ENCODE measurements around the gene TPR. TPM values are rescaled to one million over a fixed set of nuclear protein-coding genes. Genes with fewer than 3 reads are reported as not detected.

The TPR gene
- total and polyA plus RNA-seq, 12 donors = 15.2 to 80.4 (median 62.9) TPM

GRCh38 chr1:186289943-186290545 lies 85.0 kb downstream of the TPR start:
- no peaks in the 10 kb centered on the region for H3K9me3 ChIP-seq
- no peak for ATAC-seq
- peaks cover 0 to 4% (median 0%) of the 10 kb centered on the region in 7 donors for H3K27me3 ChIP-seq
- no peaks in the 10 kb centered on the region for H3K36me3 ChIP-seq
- no peak overlapping the region for H3K4me3 ChIP-seq
- intact Hi-C loops (cut with DNase I) = no loop called here
- no peak overlapping the region for H3K27ac ChIP-seq
- 89 to 90% methylated on average over 4 of the region's 4 CpGs for WGBS, 2 donors
- DNase-seq = no peak
- TF ChIP-seq, protein P1, sequence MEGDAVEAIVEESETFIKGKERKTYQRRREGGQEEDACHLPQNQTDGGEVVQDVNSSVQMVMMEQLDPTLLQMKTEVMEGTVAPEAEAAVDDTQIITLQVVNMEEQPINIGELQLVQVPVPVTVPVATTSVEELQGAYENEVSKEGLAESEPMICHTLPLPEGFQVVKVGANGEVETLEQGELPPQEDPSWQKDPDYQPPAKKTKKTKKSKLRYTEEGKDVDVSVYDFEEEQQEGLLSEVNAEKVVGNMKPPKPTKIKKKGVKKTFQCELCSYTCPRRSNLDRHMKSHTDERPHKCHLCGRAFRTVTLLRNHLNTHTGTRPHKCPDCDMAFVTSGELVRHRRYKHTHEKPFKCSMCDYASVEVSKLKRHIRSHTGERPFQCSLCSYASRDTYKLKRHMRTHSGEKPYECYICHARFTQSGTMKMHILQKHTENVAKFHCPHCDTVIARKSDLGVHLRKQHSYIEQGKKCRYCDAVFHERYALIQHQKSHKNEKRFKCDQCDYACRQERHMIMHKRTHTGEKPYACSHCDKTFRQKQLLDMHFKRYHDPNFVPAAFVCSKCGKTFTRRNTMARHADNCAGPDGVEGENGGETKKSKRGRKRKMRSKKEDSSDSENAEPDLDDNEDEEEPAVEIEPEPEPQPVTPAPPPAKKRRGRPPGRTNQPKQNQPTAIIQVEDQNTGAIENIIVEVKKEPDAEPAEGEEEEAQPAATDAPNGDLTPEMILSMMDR (IDR thresholded peaks at IDR 0.05) = no peak
- H3K4me1 ChIP-seq = no peaks in the 10 kb centered on the region

GRCh38 chr1:186286615-186287315 lies 88.3 kb downstream of the TPR start:
- Histone ChIP-seq H3K36me3 (no peaks in the 10 kb centered on the region), H3K4me3 (no peak overlapping the region), H3K27ac (no peak overlapping the region), H3K27me3 (peaks cover 0 to 5% (median 0%) of the 10 kb centered on the region in 7 donors), H3K9me3 (no peaks in the 10 kb centered on the region), H3K4me1 (no peaks in the 10 kb centered on the region)
- intact Hi-C loops (cut with DNase I) = no loop called here
- DNase-seq (no peak), ATAC-seq (no peak)
- TF ChIP-seq, protein P1 (IDR thresholded peaks at IDR 0.05) = no peak
- WGBS, 2 donors = 77 to 82% methylated on average over 7 of the region's 7 CpGs

DNA sequence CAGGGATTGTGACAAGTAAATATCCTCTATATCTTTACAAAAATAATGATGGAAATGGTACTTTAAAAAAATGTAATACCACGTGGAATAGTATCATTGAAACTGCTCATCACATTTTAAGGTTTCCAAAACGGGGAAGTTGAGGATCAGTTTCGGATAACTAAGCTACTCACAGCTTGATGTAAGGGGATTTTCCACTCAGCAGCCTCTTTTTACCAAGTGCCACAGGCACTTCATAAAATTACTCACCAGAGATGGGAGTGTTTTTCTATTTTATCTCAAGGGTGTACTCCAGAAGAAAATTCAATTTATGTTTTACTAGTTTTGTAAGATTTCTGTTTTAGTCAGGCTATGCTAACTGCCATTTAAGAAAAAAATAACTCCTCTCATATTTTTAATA lies 91.7 kb downstream of the TPR start:
- DNase-seq = no peak
- 70 to 73% methylated on average over 3 of the region's 3 CpGs for WGBS, 2 donors
- Histone ChIP-seq H3K27ac (no peak overlapping the region), H3K36me3 (no peaks in the 10 kb centered on the region), H3K9me3 (no peaks in the 10 kb centered on the region), H3K4me3 (no peak overlapping the region), H3K4me1 (no peaks in the 10 kb centered on the region), H3K27me3 (peaks cover 0 to 5% (median 0%) of the 10 kb centered on the region in 7 donors)
- TF ChIP-seq, protein P1 (IDR thresholded peaks at IDR 0.05) = no peak
- no peak for ATAC-seq
- intact Hi-C loops (cut with DNase I) = no loop called here

GRCh38 chr1:186282466-186282865 lies 92.6 kb downstream of the TPR start:
- H3K36me3 ChIP-seq = no peaks in the 10 kb centered on the region
- 61 to 62% methylated on average over 8 of the region's 8 CpGs for WGBS, 2 donors

More at GRCh38 chr1:186282466-186282865, 92.6 kb downstream of the TPR start:
- TF ChIP-seq, protein P1 (IDR thresholded peaks at IDR 0.05) = no peak
- H3K4me3 ChIP-seq = no peak overlapping the region
- DNase-seq = no peak
- no peaks in the 10 kb centered on the region for H3K9me3 ChIP-seq
- H3K4me1 ChIP-seq = no peaks in the 10 kb centered on the region
- no peak overlapping the region for H3K27ac ChIP-seq
- intact Hi-C loops (cut with DNase I) = no loop called here
- H3K27me3 ChIP-seq = peaks cover 0 to 5% (median 0%) of the 10 kb centered on the region in 7 donors
- ATAC-seq = no peak
